Coronary artery (tissue), 2 donors: ENCODE data around the gene JAM3.

Experiments
- DNase-seq: peaks from one replicate; pipeline ENCODE4 v3.0.0-alpha.2; 2017; ENCODE audit warnings: low spot score
- H3K27ac ChIP-seq, 2 donors: fragments of 200-600 bp; sonication (generic); one replicate each; pipeline ENCODE4 v1.5.1; 2016 to 2019
- H3K4me3 ChIP-seq: fragments of 200-600 bp; sonication (generic); 2 replicates; pipeline ENCODE4 v1.5.1; 2016; ENCODE audit warnings: mild to moderate bottlenecking, moderate library complexity
- CTCF ChIP-seq: fragments of 200-600 bp; sonication (generic); IDR thresholded peaks from one replicate; pipeline ENCODE4 v1.5.1; 2019; ENCODE audit warnings: antibody characterized with exemption

The JAM3 gene

GRCh38 chr11:134026655-134027343 is 42.1 kb upstream of the JAM3 start:
- DNase-seq = no peak
- H3K27ac ChIP-seq = no peak overlapping the region
- no peak overlapping the region for H3K4me3 ChIP-seq
- TF ChIP-seq CTCF = no peak

- H3K27ac ChIP-seq = no peak overlapping the region
- no peak for TF ChIP-seq CTCF
- DNase-seq = no peak
- H3K4me3 ChIP-seq = no peak overlapping the region
Observed at GRCh38 chr11:134027671-134028070, 41.2 kb upstream of the JAM3 start.

GRCh38 chr11:134028368-134028920 is 40.4 kb upstream of the JAM3 start:
- TF ChIP-seq CTCF = no peak
- peak; percentile 65 for DNase-seq
- no peak overlapping the region for H3K4me3 ChIP-seq
- no peak overlapping the region for H3K27ac ChIP-seq

GRCh38 chr11:134030853-134031252 is 38.0 kb upstream of the JAM3 start:
- no peak for DNase-seq
- TF ChIP-seq CTCF = no peak
- Histone ChIP-seq H3K27ac (no peak overlapping the region), H3K4me3 (no peak overlapping the region)

- DNase-seq = no peak
- H3K27ac ChIP-seq = no peak overlapping the region
- TF ChIP-seq CTCF = no peak
- no peak overlapping the region for H3K4me3 ChIP-seq
Observed at GRCh38 chr11:134032043-134032442, 36.8 kb upstream of the JAM3 start.

- DNase-seq = no peak
- no peak for TF ChIP-seq CTCF
- Histone ChIP-seq H3K4me3 (no peak overlapping the region), H3K27ac (peak overlapping the region; percentile 73 to 98)
Observed at GRCh38 chr11:134032501-134033091, 36.3 kb upstream of the JAM3 start.

GRCh38 chr11:134033276-134033675 is 35.6 kb upstream of the JAM3 start:
- H3K4me3 ChIP-seq = peak overlapping the region; percentile 59
- H3K27ac ChIP-seq = peak overlapping the region; percentile 73 to 98
- DNase-seq = no peak
- TF ChIP-seq CTCF = no peak
